GM18873 (cell line): Measurements from ENCODE around the gene KCNRG.

ENCODE experiments used
- ATAC-seq: cut with Tn5 transposase; IDR thresholded peaks from one replicate; pipeline ENCODE4 v1.9.1; 2021; ENCODE audit warnings: mild to moderate bottlenecking, moderate library complexity, moderate number of reproducible peaks; ENCODE audit not compliant: unreplicated experiment, low FRiP score

The KCNRG gene

DNA sequence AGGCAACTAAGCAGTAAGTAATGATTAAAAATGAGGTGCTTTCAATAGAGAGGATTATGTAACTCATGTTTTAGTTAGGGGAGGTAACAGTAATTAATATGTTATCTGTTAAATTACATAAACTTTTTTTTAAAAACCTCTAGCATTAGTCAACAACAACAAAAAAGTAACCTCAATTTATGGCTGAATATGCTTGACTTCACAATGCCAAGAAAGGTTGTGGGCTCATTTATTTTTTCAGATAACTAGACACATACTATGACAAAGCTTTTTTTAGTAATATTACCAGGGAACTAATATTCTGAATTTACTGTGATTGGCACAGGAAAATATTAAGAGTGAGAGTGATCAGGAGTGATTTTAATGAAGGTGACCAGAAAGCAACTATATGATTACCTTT lies 54.9 kb downstream of the KCNRG start:
- ATAC-seq, result no peak
